ENCODE data around the gene PANK3.
"Not testable (repeated sequence)": the region's sequence is repeated elsewhere in the genome, so short reads cannot be mapped to it uniquely, and the experiment has no call there.

The PANK3 gene

GRCh38 chr5:168598639-168599038 is 19.5 kb upstream of the PANK3 start:
- no peak overlapping the region for H3K4me3 ChIP-seq (ENCODE audit: low read depth, low read length)
- no peak for DNase-seq (ENCODE audit: low read depth)

- no peak overlapping the region for H3K4me3 ChIP-seq (ENCODE audit: low read depth, low read length)
- no peak for DNase-seq (ENCODE audit: low read depth)
Measured at GRCh38 chr5:168596927-168597326, 17.8 kb upstream of the PANK3 start.

- not testable (repeated sequence) for DNase-seq (ENCODE audit: low read depth); H3K4me3 ChIP-seq (ENCODE audit: low read depth, low read length)
Measured at GRCh38 chr5:168596122-168596521, 17.0 kb upstream of the PANK3 start.

- H3K4me3 ChIP-seq (ENCODE audit: low read depth, low read length), result no peak overlapping the region
- no peak for DNase-seq (ENCODE audit: low read depth)
Measured at GRCh38 chr5:168592014-168592368, 12.8 kb upstream of the PANK3 start.

- DNase-seq (ENCODE audit: low read depth), result no peak
Measured at GRCh38 chr5:168591302-168592013, 12.3 kb upstream of the PANK3 start.

GRCh38 chr5:168590666-168591065 is 11.5 kb upstream of the PANK3 start:
- no peak overlapping the region for H3K4me3 ChIP-seq (ENCODE audit: low read depth, low read length)
- DNase-seq (ENCODE audit: low read depth), result no peak

More at GRCh38 chr5:168591302-168592013, 12.3 kb upstream of the PANK3 start:
- no peak overlapping the region for H3K4me3 ChIP-seq (ENCODE audit: low read depth, low read length)

- DNase-seq (ENCODE audit: low read depth), result no peak
- H3K4me3 ChIP-seq (ENCODE audit: low read depth, low read length), result no peak overlapping the region
Measured at GRCh38 chr5:168587987-168588386, 8.8 kb upstream of the PANK3 start.

- no peak overlapping the region for H3K4me3 ChIP-seq (ENCODE audit: low read depth, low read length)
- DNase-seq (ENCODE audit: low read depth), result no peak
Measured at GRCh38 chr5:168585119-168585856, 6.1 kb upstream of the PANK3 start.

- H3K4me3 ChIP-seq (ENCODE audit: low read depth, low read length), result no peak overlapping the region
- no peak for DNase-seq (ENCODE audit: low read depth)
Measured at GRCh38 chr5:168583742-168584482, 4.7 kb upstream of the PANK3 start.

- DNase-seq (ENCODE audit: low read depth); H3K4me3 ChIP-seq (ENCODE audit: low read depth, low read length): not testable (repeated sequence)
Measured at GRCh38 chr5:168580814-168581469, 1.8 kb upstream of the PANK3 start.

- no peak for DNase-seq (ENCODE audit: low read depth)
- H3K4me3 ChIP-seq (ENCODE audit: low read depth, low read length), result peak overlapping the region; percentile 87
Measured at GRCh38 chr5:168580227-168580508, 1.0 kb upstream of the PANK3 start.

- peak; percentile 99 for DNase-seq (ENCODE audit: low read depth)
- H3K4me3 ChIP-seq (ENCODE audit: low read depth, low read length), result peak overlapping the region; percentile 87
Measured at GRCh38 chr5:168579488-168580226, 489 bp upstream of the PANK3 start.

- no peak for DNase-seq (ENCODE audit: low read depth)
- peak overlapping the region; percentile 87 for H3K4me3 ChIP-seq (ENCODE audit: low read depth, low read length)
Measured at GRCh38 chr5:168578006-168578405, 1.2 kb downstream of the PANK3 start.

- H3K4me3 ChIP-seq (ENCODE audit: low read depth, low read length), result no peak overlapping the region
- no peak for DNase-seq (ENCODE audit: low read depth)
Measured at GRCh38 chr5:168575391-168576372, 3.5 kb downstream of the PANK3 start.

- not testable (repeated sequence) for H3K4me3 ChIP-seq (ENCODE audit: low read depth, low read length); DNase-seq (ENCODE audit: low read depth)
Measured at GRCh38 chr5:168574156-168574555, 5.0 kb downstream of the PANK3 start.

GRCh38 chr5:168573663-168574062 is 5.5 kb downstream of the PANK3 start:
- not testable (repeated sequence) for DNase-seq (ENCODE audit: low read depth)

GRCh38 chr5:168570490-168571328 is 8.5 kb downstream of the PANK3 start:
- no peak overlapping the region for H3K4me3 ChIP-seq (ENCODE audit: low read depth, low read length)
- no peak for DNase-seq (ENCODE audit: low read depth)

More at GRCh38 chr5:168573663-168574062, 5.5 kb downstream of the PANK3 start:
- H3K4me3 ChIP-seq (ENCODE audit: low read depth, low read length), result not testable (repeated sequence)

Measured in skeletal muscle cell (primary cell).